Kasumi-1 (cell line): ENCODE results near the gene UNKL.

ENCODE experiments used
- DNase-seq, 2 experiments: peaks; one replicate each; lab custom pipeline; 2025; lab: John Stamatoyannopoulos, UW

Gene UNKL

GRCh38 chr16:1375741-1376410 lies 38.6 kb downstream of the UNKL start:
- DNase-seq, result no peak

DNA sequence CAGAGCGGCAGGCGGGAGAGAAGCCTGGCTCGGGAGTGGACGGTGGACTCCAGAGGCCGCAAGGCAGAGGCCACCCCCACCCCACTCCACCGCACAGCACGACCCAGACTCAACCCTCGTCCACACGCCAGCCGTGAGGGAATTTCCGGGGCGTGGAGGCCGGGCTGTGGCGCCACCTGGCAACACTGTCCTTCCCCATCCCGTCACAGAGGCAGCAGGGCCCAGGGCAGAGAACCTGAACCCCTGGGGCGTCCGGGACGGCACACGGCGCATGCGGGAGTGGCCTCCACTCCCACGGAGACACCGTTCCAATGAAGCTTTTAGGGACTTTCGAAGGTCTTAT lies 39.2 kb downstream of the UNKL start:
- no peak for DNase-seq

DNA sequence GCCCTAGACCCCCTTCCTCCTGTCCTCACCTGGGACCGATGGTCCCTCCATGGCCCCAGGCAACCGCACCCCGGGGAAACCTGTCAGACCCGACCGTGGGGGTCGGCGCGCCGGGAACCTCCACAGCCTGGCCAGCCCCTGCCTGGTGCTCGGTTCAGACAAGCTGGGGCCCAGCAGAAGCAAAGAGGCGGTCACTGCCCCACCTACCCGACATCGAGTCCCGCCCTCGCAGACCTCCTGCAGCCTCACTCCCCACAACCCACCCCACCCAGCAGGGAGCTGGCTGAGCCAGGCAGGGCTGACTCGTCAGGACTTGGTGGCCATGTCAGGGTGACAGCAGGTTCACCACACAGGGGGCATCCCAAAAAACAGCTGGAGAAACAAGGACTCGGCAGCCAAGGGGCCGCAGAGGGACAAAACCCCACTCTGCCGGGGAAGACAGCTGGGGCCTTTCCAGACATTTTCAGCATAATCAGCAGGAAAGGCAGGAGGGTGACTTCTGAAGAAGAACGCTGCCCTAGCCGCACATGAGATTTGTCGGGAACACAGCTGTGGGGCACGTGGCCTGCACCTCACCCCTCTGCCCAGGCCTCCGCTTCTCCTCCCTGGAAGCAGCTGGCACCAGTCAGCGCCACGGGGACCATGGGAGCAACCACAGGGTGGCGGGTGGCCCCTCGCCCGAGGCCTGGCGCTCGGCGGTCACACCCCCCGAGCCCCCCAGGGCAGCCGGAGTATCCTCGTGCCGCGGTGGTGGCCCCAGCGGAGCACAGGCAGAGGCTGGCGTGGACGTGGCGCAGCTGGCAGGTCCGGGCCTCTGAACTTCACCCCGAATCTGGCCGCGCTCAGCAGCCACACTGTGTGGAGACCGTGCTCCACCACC lies 39.8 kb downstream of the UNKL start:
- no peak for DNase-seq

DNA sequence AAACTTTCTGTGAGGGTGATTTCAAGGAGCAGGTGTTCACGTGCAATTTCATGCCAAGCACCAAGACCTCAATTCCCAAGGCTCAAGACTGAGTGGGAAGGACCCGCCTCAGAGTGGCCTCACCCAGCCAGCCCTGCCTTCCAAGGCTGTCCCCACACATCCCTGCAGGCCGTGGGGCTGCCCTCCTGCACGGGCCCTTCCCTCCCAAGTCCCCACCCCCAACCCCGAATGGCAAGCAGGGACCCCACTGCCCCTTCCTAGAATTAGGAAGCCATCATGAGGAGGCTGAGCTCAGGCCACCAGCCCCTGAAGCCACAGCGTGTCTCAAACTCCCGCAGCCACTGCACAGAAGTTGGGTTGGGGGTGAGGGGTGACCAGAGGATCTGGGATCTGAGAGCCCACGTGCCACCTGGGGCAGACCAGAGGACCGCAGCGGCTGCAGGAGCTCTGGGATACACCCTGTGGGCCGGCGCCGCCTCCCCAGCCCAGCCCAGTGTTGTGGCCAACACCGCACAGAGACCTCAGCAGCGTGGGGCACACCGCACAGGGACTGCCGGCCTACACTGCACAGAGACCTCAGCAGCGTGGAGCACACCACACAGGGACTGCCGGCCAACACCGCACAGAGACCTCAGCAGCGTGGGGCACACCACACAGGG lies 42.1 kb downstream of the UNKL start:
- DNase-seq, result no peak

DNA sequence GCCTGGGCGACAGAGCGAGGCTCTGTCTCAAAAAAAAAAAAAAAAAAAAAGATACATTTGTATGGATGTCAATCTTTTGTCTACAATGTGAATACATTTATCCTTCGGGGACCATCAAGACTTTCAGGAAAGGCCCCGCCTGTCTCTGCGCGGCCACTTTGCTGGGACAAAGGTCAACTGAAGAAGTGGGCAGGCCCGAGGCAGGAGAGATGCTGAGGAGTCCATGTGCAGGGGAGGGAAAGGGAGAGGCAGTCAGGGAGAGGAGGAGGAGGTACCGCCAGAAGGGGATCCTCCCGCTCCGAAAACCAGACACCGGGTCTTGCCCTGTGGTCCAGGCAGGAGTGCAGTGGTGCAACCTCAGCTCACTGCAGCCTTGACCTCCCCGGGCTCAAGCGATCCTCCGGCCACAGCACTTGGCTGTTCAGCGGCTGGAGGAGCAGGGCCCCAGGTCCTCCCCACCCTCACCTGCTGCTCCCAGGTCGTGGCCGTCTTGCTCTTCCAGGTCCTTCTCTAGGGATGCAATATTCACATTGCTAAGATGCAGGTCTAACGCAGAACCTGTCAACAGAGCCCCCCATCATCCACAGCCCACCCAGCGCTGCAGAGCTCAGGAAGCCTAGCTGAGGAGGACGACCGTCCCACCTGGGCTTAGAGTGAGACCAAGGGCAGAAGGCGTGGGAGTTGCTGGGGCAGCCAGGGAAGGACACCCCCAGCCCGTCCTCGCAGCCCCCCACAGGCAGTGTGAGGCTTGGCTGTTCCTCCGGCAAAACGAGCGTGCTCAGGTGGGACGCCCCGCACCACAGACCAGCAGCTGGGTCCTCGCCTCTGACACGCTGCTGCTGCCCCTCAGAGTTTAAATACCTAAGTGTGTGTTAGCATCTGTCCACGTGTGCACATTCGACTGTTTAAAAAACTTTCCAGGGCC lies 43.2 kb downstream of the UNKL start:
- DNase-seq, result no peak

DNA sequence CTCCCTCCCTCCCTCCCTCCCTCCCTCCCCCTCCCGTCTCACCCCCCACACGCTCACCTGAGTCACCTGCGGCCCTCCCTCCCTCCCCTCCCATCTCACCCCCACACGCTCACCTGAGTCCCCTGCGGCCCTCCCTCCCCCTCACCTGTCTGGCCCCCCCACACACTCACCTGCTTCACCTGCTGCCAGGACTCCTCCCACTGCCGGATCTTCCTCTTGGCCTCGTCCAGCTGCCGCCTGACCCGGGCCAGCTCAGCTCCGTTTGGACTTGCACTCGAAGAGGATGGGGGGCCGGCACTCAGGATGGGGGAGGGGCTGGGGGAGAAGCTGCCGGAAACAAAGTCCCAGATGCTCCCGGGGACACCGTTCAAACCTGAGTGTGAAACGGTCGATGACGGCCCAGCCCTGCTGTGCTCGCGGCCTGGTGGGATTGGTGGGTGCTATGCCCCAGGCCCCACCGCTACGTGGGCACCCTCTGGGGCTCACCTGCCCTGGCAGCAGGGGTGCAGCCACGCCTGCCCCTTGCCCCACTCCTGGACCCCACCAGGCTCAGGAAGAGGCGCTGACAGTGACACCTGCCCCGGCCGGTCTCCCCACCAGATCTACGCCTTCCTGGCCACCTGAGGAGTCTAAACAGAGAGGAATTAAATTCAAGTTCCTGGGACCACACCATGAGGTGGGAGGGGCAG lies 46.9 kb downstream of the UNKL start:
- DNase-seq, result no peak

DNA sequence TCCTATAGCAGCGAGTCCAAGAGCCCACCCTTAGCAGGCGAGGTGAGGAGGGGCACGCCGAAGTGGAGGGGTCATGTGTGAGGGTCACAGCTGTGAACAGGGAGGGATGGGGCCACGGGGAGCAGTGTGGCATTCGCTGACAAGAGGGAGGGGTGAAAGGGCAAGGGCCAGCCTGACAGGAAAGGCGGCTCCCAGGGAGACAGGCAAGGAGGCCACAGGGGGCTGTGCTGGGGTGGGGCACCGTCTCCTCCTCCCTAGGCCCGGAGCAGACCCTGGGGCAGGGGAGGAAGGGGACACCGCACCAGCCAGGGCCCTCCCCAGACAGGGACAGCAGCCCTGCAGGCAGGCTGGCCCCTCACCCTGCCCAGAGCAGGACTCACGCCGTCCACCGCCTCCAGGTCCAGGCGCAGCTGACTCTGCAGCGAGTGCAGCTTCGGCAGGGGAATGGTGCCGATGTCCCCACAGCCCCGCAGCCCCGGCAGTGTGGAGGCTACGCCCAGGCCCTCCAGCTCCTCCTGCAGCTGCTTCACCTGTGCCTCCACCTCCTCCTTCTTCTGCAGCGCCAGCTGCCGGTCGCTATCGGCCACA lies 47.7 kb downstream of the UNKL start:
- no peak for DNase-seq

DNA sequence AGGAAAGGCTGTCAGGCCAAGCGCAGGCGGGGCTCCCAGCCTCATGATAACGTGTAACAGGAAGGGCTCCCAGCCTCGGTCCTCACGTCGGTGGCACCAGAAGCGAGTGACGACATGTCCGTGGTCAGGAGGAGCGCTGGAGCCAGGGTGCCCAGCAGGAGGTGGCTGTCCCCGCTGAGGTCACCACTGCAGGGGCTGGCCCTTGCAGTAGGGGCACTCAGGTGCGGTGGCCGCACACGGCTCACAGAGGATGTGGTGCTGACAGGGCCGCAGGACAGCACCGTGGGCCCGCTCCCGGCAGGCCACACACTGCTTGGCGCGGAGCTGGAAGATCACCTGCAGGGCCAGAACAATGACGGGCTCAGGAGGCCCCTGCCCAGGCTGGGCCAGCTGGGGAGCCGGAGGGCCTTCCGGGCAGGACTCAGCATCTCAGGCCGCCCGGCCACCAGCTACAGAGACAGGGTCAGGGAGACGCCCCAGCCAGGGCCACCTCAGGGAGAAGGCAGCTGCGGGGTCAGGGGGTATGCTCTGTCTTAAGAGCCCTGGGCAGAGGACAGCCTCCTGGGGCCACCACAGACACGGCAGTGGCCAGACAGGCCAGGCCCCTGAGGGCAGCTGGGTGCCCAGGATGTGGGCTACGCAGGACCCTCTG lies 48.3 kb downstream of the UNKL start:
- DNase-seq, result no peak

DNA sequence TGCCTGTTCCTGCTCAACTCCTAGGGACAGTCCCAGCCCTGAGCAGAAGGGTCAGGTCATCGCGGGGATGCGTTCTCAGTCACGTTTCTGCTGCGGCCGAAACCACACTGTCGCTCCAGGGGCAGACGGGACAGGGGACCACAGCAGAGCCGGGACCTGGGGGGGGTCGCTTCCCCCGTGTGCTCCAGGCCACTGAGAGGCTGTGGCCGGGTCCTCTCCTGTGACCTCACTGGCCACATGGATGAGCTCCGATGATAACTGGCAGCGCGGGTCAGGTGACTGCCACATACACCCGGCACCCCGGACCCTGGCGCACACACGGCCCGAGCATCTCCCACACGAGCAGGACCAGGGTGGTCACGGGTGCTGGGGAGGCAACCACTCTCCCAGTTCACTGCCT lies 50.0 kb downstream of the UNKL start:
- no peak for DNase-seq

GRCh38 chr16:1363501-1364041 lies 50.9 kb downstream of the UNKL start:
- DNase-seq, result peak; percentile 17 to 24

DNA sequence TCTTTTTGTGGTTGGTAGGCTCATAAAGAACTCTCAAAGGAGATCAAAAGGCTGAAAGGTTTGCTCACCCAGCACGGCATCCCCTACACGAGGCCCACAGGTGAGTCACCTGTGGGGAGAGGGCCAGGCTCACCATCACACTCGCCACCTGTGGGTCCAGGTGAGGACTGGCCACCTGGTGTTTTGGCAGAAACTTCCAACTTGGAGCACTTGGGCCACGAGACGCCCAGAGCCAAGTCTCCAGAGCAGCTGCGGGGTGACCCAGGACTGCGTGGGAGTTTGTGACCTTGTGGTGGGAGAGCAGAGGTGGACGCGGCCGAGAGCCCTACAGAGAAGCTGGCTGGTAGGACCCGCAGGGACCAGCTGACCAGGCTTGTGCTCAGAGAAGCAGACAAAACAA lies 51.7 kb downstream of the UNKL start:
- no peak for DNase-seq

DNA sequence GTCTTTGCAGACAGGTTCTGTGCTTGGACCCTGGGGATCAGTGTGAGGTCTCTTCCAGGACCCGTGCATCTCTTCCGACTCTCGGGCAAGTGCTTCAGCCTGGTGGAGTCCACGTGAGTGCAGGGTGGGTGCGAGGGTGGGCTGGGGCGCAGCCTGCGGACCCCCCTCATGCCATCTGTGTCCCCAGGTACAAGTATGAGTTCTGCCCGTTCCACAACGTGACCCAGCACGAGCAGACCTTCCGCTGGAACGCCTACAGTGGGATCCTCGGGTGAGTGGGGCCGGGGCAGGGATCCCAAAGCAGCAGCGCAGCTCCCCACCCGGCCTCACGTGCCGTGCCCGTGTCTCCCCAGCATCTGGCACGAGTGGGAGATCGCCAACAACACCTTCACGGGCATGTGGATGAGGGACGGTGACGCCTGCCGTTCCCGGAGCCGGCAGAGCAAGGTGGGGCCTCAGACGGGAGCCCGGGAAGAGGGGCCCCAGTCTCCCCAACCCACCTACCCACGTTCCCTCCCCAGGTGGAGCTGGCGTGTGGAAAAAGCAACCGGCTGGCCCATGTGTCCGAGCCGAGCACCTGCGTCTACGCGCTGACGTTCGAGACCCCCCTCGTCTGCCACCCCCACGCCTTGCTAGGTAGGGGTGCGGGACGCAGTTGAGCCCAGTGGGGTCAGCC lies 52.7 kb downstream of the UNKL start:
- DNase-seq, result no peak

GRCh38 chr16:1357906-1358566 lies 56.5 kb downstream of the UNKL start:
- DNase-seq, result no peak

GRCh38 chr16:1356061-1356900 lies 58.2 kb downstream of the UNKL start:
- DNase-seq, result no peak

GRCh38 chr16:1355591-1355990 lies 58.9 kb downstream of the UNKL start:
- DNase-seq, result no peak

GRCh38 chr16:1354815-1355540 lies 59.5 kb downstream of the UNKL start:
- DNase-seq, result no peak

- DNase-seq, result peak; percentile 3 to 17
Measured at GRCh38 chr16:1351582-1352362, 62.7 kb downstream of the UNKL start, which contains the start of the genes GNPTG and TSR3. Gene GNPTG (plus strand): TSS chr16:1351931. CDS start chr16:1351966, 35 bp downstream. Gene TSR3 (minus strand): TSS chr16:1351878. CDS start chr16:1351804, 74 bp downstream.
